Measurements from ENCODE around the gene ITPRIP. TPM values are rescaled to one million over a fixed set of nuclear protein-coding genes. Genes with fewer than 3 reads are reported as not detected.

Gene ITPRIP
- total and polyA plus RNA-seq, 2 of the 8 experiments (the other 6 are each of a cell fraction or from before 2014, with no cell fraction given): 15.3 to 16.9 TPM

DNA sequence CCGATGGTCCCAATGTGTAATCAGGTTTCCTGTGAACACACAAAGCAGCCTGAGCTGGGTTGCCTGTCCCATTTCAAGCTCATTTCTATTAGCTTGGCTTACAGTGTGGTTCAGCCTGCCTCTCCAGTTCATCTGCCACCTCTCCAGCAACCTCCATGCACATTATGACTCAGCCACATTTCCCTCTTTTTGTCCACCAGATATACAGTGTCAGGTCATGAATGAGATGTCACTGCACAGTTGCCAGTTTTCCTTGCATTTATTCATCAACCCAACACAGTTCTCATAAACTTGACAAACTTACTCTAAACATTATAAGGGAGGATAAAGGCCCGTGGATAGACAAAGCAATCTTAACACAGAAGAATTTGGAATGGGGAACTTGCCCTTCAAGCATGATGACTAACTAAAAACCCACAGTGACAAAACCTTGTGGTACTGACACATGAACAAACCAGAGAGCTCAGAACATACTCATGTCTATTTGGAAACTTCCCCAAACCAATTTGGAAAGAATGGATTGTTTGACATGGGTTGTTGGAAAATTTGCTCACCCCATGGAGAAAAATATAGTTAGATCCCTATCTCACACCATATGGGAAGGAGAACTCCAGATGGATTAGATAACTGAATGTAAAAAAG, 12.9 kb upstream of the ITPRIP start:
- H3K56ac ChIP-seq (replicated peaks; ENCODE audit: insufficient read length, low read depth, low read length): no peak overlapping the region
- ChIA-PET CTCF (ENCODE audit: partially characterized antibody) (interaction anchor here (0.6 to 17.2 kb wide), 29 partner anchors 10 to 461 kb away, joined by 3 to 379 read pairs (median 5); partner anchors contain the start of genes GSTO1 and ITPRIP), POLR2A (ENCODE audit: partially characterized antibody) (interaction anchor here (0.9 to 2.0 kb wide), 7 partner anchors 8 to 58 kb away, joined by 3 to 7 read pairs (median 4); partner anchors contain the start of gene ITPRIP)
- no peaks in the 10 kb centered on the region for H3K79me1 ChIP-seq (ENCODE audit: low read depth, low read length)
- no peaks in the 10 kb centered on the region for H3K9me3 ChIP-seq (ENCODE audit: insufficient read depth in 2 of 2, low read depth in 1 of 2, low read length in 1 of 2)
- H3K36me3 ChIP-seq (ENCODE audit: control insufficient read depth in 2 of 4, insufficient read depth in 4 of 4, low read length in 3 of 4): no peaks in the 10 kb centered on the region
- no peak overlapping the region for H3K27ac ChIP-seq (ENCODE audit: low read depth, low read length)
- H2AFZ ChIP-seq (ENCODE audit: low read length): no peak overlapping the region
- H4K91ac ChIP-seq (replicated peaks; ENCODE audit: insufficient read length, low read length): no peak overlapping the region
- no peak overlapping the region for H3K18ac ChIP-seq (ENCODE audit: extremely low read depth, low read length)
- no peak for FAIRE-seq
- no peak overlapping the region for H3K4me3 ChIP-seq (ENCODE audit: extremely low read depth in 1 of 4, insufficient read depth in 2 of 4, low read depth in 3 of 4, low read length in 4 of 4)
- H3K4ac ChIP-seq (replicated peaks; ENCODE audit: insufficient read length, low read depth, low read length): no peak overlapping the region
- no peak overlapping the region for H3K4me2 ChIP-seq (ENCODE audit: insufficient read depth in 1 of 2, low read depth in 2 of 2, low read length in 2 of 2)
- H3K79me2 ChIP-seq (ENCODE audit: control insufficient read depth in 1 of 2, insufficient read depth in 2 of 2, low read length in 2 of 2): no peaks in the 10 kb centered on the region
- H3K27me3 ChIP-seq (replicated peaks in 1 of 4; ENCODE audit: control insufficient read depth in 3 of 4, extremely low read depth in 1 of 4, insufficient read depth in 3 of 4, low read length in 3 of 4): peaks cover 5 to 13% (median 10%) of the 10 kb centered on the region in 4 experiments
- H3K23ac ChIP-seq (ENCODE audit: insufficient read length): no peak overlapping the region
- no peaks in the 10 kb centered on the region for H4K20me1 ChIP-seq (replicated peaks in 1 of 2; ENCODE audit: control insufficient read depth in 1 of 2, insufficient read depth in 2 of 2, low read length in 2 of 2)
- no peak overlapping the region for H2BK20ac ChIP-seq (ENCODE audit: low read length)
- H3K14ac ChIP-seq (ENCODE audit: insufficient read length): no peak overlapping the region
- H3K23me2 ChIP-seq (ENCODE audit: low read depth, low read length): peaks cover 7% of the 10 kb centered on the region; the same call in 1 of the 2 replicates
- no peak overlapping the region for H2BK120ac ChIP-seq (replicated peaks; ENCODE audit: low read depth, low read length)
- H2BK12ac ChIP-seq (ENCODE audit: low read depth, low read length): no peak overlapping the region
- no peak overlapping the region for H2BK5ac ChIP-seq (ENCODE audit: low read depth, low read length)
- H3K9ac ChIP-seq (replicated peaks in 1 of 4; ENCODE audit: extremely low read depth in 1 of 4, low read depth in 3 of 4, low read length in 3 of 4): no peak overlapping the region
- no peak overlapping the region for H4K5ac ChIP-seq (ENCODE audit: insufficient read length, low read depth, low read length)
- WGBS, 2 experiments (ENCODE audit: extremely low coverage in 1 of 2, insufficient coverage in 1 of 2, insufficient read length in 1 of 2, insufficient replicate concordance in 2 of 2, low coverage in 1 of 2, low lambda C conversion rate in 2 of 2, missing lambda C conversion rate in 1 of 2): 88% methylated on average over 2 of the region's 2 CpGs; no CpG with 5 or more reads in 1 of the 2 experiments
- no peak overlapping the region for H4K8ac ChIP-seq (ENCODE audit: extremely low read depth, insufficient read depth, low read length)
- DNase-seq (ENCODE audit: low read depth in 1 of 2, low spot score in 2 of 2): no peak
- no peak overlapping the region for H2AK5ac ChIP-seq (ENCODE audit: low read depth, low read length)
- H3K4me1 ChIP-seq (replicated peaks in 1 of 4; ENCODE audit: control insufficient read depth in 3 of 4, insufficient read depth in 4 of 4, low read length in 3 of 4): peaks cover 0 to 9% (median 1%) of the 10 kb centered on the region in 4 experiments; a peak in 2 of 7 replicates
- H2BK15ac ChIP-seq (ENCODE audit: low read length): no peak overlapping the region
- TF ChIP-seq PHF8 (conservative IDR thresholded peaks at IDR 0.05; ENCODE audit: low read depth, low read length): no peak
- no peak for TF ChIP-seq HDAC6 (IDR thresholded peaks at IDR 0.05; ENCODE audit: low read depth, low read length)
- TF ChIP-seq SAP30 (IDR thresholded peaks at IDR 0.05; ENCODE audit: insufficient read depth, insufficient replicate concordance, low read length): no peak
- no peak for TF ChIP-seq KDM5A (IDR thresholded peaks at IDR 0.05; ENCODE audit: low read length)
- TF ChIP-seq KDM4A (IDR thresholded peaks at IDR 0.05; ENCODE audit: low read depth, low read length, severe bottlenecking): no peak
- no peak for TF ChIP-seq BRCA1 (IDR thresholded peaks at IDR 0.05; ENCODE audit: low read depth, low read length)
- no peak for TF ChIP-seq CHD2 (IDR thresholded peaks at IDR 0.05; ENCODE audit: low read length)
- no peak for TF ChIP-seq CBX5 (IDR thresholded peaks at IDR 0.05; ENCODE audit: low read depth, low read length)
- TF ChIP-seq TAF7 (optimal IDR thresholded peaks at IDR 0.05; ENCODE audit: borderline replicate concordance, low read depth, low read length): no peak
- TF ChIP-seq E2F6 (IDR thresholded peaks at IDR 0.05): no peak
- TF ChIP-seq TBP (IDR thresholded peaks at IDR 0.05; ENCODE audit: low read depth, low read length): no peak
- TF ChIP-seq RAD21 (IDR thresholded peaks at IDR 0.05 in 1 of 2, conservative IDR thresholded peaks at IDR 0.05 in 1 of 2; ENCODE audit: low read depth in 2 of 2, low read length in 2 of 2): no peak

All from H1 (cell line).